Fibroblast of lung (primary cell): ENCODE data around the gene SLC6A20. TPM values are rescaled to one million over a fixed set of nuclear protein-coding genes. Genes with fewer than 3 reads are reported as not detected.

Experiments used
- DNase-seq, 2 donors: peaks; one replicate each; pipeline versions ENCODE4 v3.0.0 to v3.0.0-alpha.2; 2010; ENCODE audit warnings: low read depth in 2 of 2
- H2AFZ ChIP-seq: 2 replicates; pipeline ENCODE4 v1.5.1; 2012; ENCODE audit warnings: low read length, control low read depth, inconsistent platforms
- H3K27ac ChIP-seq: 2 replicates; pipeline ENCODE4 v1.5.1; 2011; ENCODE audit warnings: low read length, control low read depth; ENCODE audit not compliant: insufficient read depth
- H3K27me3 ChIP-seq: 2 replicates; pipeline ENCODE4 v1.5.1; 2011; ENCODE audit warnings: mild to moderate bottlenecking, low read length; ENCODE audit not compliant: control insufficient read depth, insufficient read depth
- H3K36me3 ChIP-seq: 2 replicates; pipeline ENCODE4 v1.5.1; 2011; ENCODE audit warnings: low read length; ENCODE audit not compliant: control insufficient read depth, insufficient read depth
- H3K4me1 ChIP-seq: 2 replicates; pipeline ENCODE4 v1.5.1; 2011; ENCODE audit warnings: low read length; ENCODE audit not compliant: control insufficient read depth, insufficient read depth; ENCODE audit errors: extremely low read depth
- H3K4me2 ChIP-seq: 2 replicates; pipeline ENCODE4 v1.5.1; 2011; ENCODE audit warnings: low read length, control low read depth; ENCODE audit not compliant: insufficient read depth; ENCODE audit errors: extremely low read depth
- H3K4me3 ChIP-seq, 4 experiments: fragments of 200-600 bp in 1 of 4; sonication (generic) in 1 of 4; replicated peaks in 1 of 4; 2 replicates each; pipeline ENCODE4 v1.5.1; 2011 to 2016; ENCODE audit warnings: low read length in 4 of 4, low read depth in 3 of 4, mild to moderate bottlenecking in 3 of 4, control low read depth in 2 of 4, inconsistent platforms in 1 of 4, mixed read lengths in 1 of 4; ENCODE audit not compliant: insufficient read depth in 1 of 4; ENCODE audit errors: control extremely low read depth in 1 of 4
- H3K79me2 ChIP-seq: 2 replicates; pipeline ENCODE4 v1.5.1; 2012; ENCODE audit warnings: mild to moderate bottlenecking, low read length, inconsistent platforms; ENCODE audit not compliant: control insufficient read depth, insufficient read depth
- H3K9ac ChIP-seq: 2 replicates; pipeline ENCODE4 v1.5.1; 2011; ENCODE audit warnings: mild to moderate bottlenecking, low read length, control low read depth; ENCODE audit not compliant: insufficient read depth
- H3K9me3 ChIP-seq: 2 replicates; pipeline ENCODE4 v1.5.1; 2012; ENCODE audit warnings: low read depth, low read length; ENCODE audit not compliant: control insufficient read depth, insufficient read depth
- H4K20me1 ChIP-seq: 2 replicates; pipeline ENCODE4 v1.5.1; 2011; ENCODE audit warnings: low read length; ENCODE audit not compliant: control insufficient read depth, insufficient read depth; ENCODE audit errors: extremely low read depth
- EZH2 ChIP-seq: IDR thresholded peaks from 2 replicates; pipeline ENCODE4 v1.5.1; 2012; ENCODE audit warnings: low read length, control low read depth, mild to moderate bottlenecking; ENCODE audit errors: missing control alignments
- polyA plus RNA-seq, 2 donors: library from polyadenylated mRNA; depleted of rRNA in 1 of 2; stranded (reverse) in 1 of 2; unstranded in 1 of 2; fragments of >200 nt; gene quantifications; 2 replicates each; pipeline ENCODE4 v1.2.1, GENCODE V29; 2011 to 2012; ENCODE audit warnings: missing spikeins in 1 of 2
- total RNA-seq: library from RNA; depleted of rRNA; stranded (reverse); fragments of >200 nt; gene quantifications from 2 replicates; pipeline ENCODE4 v1.2.1, GENCODE V29; 2014
- TF ChIP-seq, protein P1 (sequence below), 2 donors: IDR thresholded peaks in 1 of 2; conservative IDR thresholded peaks in 1 of 2; 1 replicate in 1 of 2; 2 replicates in 1 of 2; pipeline ENCODE4 v1.5.1; 2011 to 2012; ENCODE audit warnings: low read length in 2 of 2, control low read depth in 1 of 2, inconsistent platforms in 1 of 2, low read depth in 1 of 2, mild to moderate bottlenecking in 1 of 2

SLC6A20 gene
- total and polyA plus RNA-seq, 2 donors (not counting 1 experiment from before 2014, with no cell fraction given), result not detected

DNA sequence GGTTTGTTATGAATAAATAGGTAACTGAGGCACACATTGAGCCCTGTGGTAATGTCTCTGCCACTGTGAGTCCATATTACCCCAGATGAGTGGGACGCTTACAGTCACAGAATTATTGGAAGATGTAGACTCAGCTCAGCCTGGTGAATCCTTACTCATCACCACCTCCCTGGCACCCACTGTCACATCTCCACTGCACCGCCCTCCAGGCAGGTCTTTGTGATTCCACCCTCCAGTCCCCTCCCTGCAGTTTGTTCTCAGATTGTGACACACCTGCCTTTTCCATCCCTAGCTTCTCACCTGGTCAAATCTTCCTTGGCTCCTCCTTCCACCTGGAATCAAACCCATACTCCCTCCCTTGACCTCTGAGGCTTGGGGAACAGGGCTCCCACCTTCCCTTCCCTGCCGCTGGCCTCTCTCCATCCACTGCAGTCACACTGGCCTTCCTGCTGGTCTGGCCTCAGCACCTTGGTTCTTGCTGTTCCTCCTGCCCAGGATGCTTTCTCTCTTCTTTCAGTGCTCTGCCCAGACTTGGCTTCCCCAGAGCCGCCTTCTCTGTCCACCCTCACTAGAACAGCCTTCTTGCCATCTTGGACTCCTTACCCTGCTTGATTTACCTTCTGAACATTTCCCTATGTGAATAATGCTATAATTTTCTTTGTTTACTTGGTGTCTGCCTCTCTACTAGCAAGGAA, 9.4 kb downstream of the SLC6A20 start:
- Histone ChIP-seq H3K4me3 (no peak overlapping the region), H3K27me3 (peaks cover 27% of the 10 kb centered on the region), H4K20me1 (no peaks in the 10 kb centered on the region), H3K79me2 (no peaks in the 10 kb centered on the region), H3K36me3 (no peaks in the 10 kb centered on the region), H2AFZ (no peak overlapping the region), H3K9ac (no peak overlapping the region), H3K27ac (no peak overlapping the region), H3K4me2 (no peak overlapping the region), H3K4me1 (no peaks in the 10 kb centered on the region), H3K9me3 (no peaks in the 10 kb centered on the region)
- no peak for TF ChIP-seq EZH2
- TF ChIP-seq, protein P1, sequence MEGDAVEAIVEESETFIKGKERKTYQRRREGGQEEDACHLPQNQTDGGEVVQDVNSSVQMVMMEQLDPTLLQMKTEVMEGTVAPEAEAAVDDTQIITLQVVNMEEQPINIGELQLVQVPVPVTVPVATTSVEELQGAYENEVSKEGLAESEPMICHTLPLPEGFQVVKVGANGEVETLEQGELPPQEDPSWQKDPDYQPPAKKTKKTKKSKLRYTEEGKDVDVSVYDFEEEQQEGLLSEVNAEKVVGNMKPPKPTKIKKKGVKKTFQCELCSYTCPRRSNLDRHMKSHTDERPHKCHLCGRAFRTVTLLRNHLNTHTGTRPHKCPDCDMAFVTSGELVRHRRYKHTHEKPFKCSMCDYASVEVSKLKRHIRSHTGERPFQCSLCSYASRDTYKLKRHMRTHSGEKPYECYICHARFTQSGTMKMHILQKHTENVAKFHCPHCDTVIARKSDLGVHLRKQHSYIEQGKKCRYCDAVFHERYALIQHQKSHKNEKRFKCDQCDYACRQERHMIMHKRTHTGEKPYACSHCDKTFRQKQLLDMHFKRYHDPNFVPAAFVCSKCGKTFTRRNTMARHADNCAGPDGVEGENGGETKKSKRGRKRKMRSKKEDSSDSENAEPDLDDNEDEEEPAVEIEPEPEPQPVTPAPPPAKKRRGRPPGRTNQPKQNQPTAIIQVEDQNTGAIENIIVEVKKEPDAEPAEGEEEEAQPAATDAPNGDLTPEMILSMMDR (conservative IDR thresholded peaks at IDR 0.05 in 1 of 2, IDR thresholded peaks at IDR 0.05 in 1 of 2; ENCODE audit: low read depth in 1 of 2, low read length in 2 of 2), result no peak
- no peak for DNase-seq

DNA sequence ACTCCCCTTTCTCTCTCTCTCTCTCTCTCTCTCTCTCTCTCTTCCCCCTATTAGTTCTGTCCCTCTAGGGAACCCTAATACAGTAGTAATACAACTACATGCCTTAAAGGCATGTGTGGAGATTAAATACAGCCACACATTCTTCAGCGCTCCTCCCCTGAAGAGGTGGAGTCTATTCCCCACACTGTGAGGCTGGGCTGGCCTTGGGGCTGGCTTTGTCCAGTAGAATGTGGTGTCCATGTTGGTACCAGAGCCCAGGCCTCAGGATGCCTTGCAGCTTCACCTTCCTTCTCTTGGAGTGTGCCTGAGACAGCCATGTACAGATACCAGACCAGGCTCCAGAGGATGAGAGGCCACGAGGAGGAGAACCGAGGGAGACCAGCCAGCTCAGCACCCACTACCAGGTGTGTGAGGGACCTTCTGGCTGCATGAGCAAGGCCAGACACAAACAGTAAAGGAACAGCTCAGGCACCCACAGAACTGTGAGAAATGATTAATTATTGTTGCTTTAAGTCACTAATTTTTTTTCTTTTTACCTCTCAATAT, 10.7 kb downstream of the SLC6A20 start:
- no peak overlapping the region for H3K4me2 ChIP-seq
- H3K9me3 ChIP-seq, result no peaks in the 10 kb centered on the region
- H3K4me3 ChIP-seq, result no peak overlapping the region
- TF ChIP-seq, protein P1 (conservative IDR thresholded peaks at IDR 0.05 in 1 of 2, IDR thresholded peaks at IDR 0.05 in 1 of 2; ENCODE audit: low read depth in 1 of 2, low read length in 2 of 2), result no peak
- no peak for TF ChIP-seq EZH2
- no peaks in the 10 kb centered on the region for H3K4me1 ChIP-seq
- no peaks in the 10 kb centered on the region for H3K79me2 ChIP-seq
- no peaks in the 10 kb centered on the region for H3K36me3 ChIP-seq
- no peaks in the 10 kb centered on the region for H4K20me1 ChIP-seq
- no peak overlapping the region for H3K9ac ChIP-seq
- no peak overlapping the region for H2AFZ ChIP-seq
- peaks cover 27% of the 10 kb centered on the region for H3K27me3 ChIP-seq
- H3K27ac ChIP-seq, result no peak overlapping the region
- DNase-seq, result no peak

DNA sequence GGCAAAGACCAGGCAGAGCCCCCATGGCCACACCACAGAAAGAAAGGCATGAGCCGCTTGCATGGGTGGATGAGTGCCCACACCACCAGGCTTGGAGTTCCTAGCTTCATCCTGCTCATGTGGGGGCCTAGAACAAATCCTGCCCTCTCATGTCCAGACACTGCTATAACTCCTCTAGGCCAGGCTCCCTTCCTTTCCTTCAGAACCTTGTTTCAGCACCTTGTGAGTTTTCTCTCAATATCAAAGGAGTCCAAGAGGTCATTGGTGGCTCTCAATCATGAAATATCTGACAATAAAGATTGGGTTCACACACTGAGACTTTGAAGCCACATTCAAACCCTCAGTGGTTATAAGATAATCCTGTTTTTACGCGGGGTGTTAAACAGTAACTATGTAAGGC, 12.7 kb downstream of the SLC6A20 start:
- Histone ChIP-seq H3K4me2 (no peak overlapping the region), H3K36me3 (no peaks in the 10 kb centered on the region), H3K9ac (no peak overlapping the region), H3K9me3 (no peaks in the 10 kb centered on the region), H3K27me3 (peaks cover 26% of the 10 kb centered on the region), H3K4me1 (no peaks in the 10 kb centered on the region), H2AFZ (no peak overlapping the region), H3K4me3 (no peak overlapping the region), H3K27ac (no peak overlapping the region), H4K20me1 (no peaks in the 10 kb centered on the region), H3K79me2 (no peaks in the 10 kb centered on the region)
- no peak for DNase-seq
- TF ChIP-seq EZH2, result no peak
- TF ChIP-seq, protein P1 (conservative IDR thresholded peaks at IDR 0.05 in 1 of 2, IDR thresholded peaks at IDR 0.05 in 1 of 2; ENCODE audit: low read depth in 1 of 2, low read length in 2 of 2), result no peak
